ENCODE measurements around the gene RGSL1.
A peak's percentile ranks its signal among the peaks of the same experiment; 100 is the strongest.

The RGSL1 gene

DNA sequence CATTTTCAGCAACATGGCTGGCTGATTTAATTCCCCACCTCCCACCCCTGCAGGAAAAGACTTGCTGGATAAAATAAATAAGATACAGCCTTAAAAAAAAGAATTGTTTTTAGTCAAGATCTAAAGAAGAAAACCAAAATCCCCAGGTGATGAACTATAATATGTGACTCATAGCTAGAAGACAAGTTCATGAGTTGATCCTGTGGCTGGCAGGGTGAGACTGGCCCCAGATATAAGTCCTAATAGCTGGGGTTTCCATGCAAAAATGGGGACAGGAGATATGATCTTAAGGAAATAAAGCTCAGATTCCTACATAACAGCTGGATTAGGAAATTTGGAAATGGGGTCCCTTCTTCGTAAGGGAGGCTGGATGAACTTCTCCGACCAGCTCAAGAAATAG lies 21.9 kb upstream of the RGSL1 start:
- no peak overlapping the region for H3K27ac ChIP-seq (ENCODE audit: insufficient read depth in 1 of 2, low read depth in 1 of 2, low read length in 2 of 2, poor library complexity in 1 of 2, severe bottlenecking in 2 of 2)
- WGBS (ENCODE audit: insufficient coverage): no CpG with 5 or more reads among the region's 2 CpGs

DNA sequence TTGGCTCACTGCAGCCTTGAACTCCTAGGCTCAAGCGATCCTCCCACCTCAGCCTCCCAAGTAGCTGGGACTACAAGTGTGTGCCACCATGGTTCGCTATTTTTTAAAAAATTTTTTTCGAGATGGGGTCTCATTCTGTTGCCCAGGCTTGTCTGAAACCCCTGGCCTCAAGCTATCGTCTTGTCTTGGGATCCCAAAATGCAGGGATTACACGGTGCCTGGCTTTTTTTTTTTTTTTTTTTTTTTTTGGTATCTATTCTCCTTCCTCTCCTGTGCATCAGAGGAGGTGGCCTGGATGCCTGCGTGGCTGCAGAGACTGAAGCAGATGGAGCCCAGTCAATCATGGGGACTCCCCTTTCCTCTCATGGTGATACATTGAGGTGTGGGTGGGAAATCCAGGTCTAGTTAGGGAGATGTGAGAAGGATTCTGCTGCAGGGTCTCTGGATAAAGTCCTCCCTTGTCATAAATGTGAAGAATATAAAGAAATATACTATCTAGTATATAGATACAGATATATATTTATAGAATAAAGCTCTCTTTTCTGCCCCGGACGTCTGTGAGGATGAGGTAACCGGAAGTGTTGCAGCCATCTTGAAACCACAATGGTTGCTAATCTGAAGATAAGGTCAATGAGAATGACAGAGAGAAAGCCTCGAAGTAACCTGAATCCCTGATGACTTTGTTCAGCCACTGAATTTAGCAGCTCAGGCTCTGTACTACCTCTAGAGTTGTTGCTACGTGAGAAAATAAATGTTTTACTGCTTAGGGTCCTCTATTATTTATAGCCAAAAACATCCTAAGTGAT lies 19.5 kb upstream of the RGSL1 start:
- no peak overlapping the region for H3K4me3 ChIP-seq (ENCODE audit: control insufficient read depth in 1 of 7, extremely low read depth in 1 of 7, insufficient read depth in 4 of 7, low read depth in 2 of 7, low read length in 6 of 7)
- no peaks in the 10 kb centered on the region for H3K9me3 ChIP-seq (ENCODE audit: control extremely low read depth in 1 of 5, control insufficient read depth in 4 of 5, insufficient read depth in 2 of 5, low read depth in 1 of 5, low read length in 4 of 5)
- ChIA-PET CTCF (interaction anchor here (0.8 kb wide), 1 partner anchor 282 kb away, joined by 3 read pairs; no protein-coding TSS in a partner anchor), POLR2A (interaction anchor here (0.6 kb wide), 1 partner anchor 252 kb away, joined by 3 read pairs; no protein-coding TSS in a partner anchor)
- H3K27ac ChIP-seq (ENCODE audit: insufficient read depth in 1 of 2, low read depth in 1 of 2, low read length in 2 of 2, poor library complexity in 1 of 2, severe bottlenecking in 2 of 2): no peak overlapping the region
- H3K27me3 ChIP-seq (replicated peaks in 2 of 5; ENCODE audit: control insufficient read depth in 4 of 5, insufficient read depth in 5 of 5, low read length in 4 of 5): peaks cover 0 to 3% (median 0%) of the 10 kb centered on the region in 5 experiments
- H3K36me3 ChIP-seq (ENCODE audit: control insufficient read depth in 4 of 4, insufficient read depth in 4 of 4, low read length in 3 of 4): no peaks in the 10 kb centered on the region
- H3K4me1 ChIP-seq (ENCODE audit: control extremely low read depth in 1 of 4, control insufficient read depth in 4 of 4, insufficient read depth in 4 of 4, low read length in 3 of 4): peaks cover 0 to 3% (median under 1%) of the 10 kb centered on the region in 4 experiments
- peak; percentile 43 to 82 (median 69) for DNase-seq
- WGBS (ENCODE audit: insufficient coverage): 79% methylated on average over 4 of the region's 11 CpGs

More for the DNA sequence above, 21.9 kb upstream of the RGSL1 start:
- Histone ChIP-seq H3K36me3 (ENCODE audit: control insufficient read depth in 4 of 4, insufficient read depth in 4 of 4, low read length in 3 of 4) (no peaks in the 10 kb centered on the region), H3K9me3 (ENCODE audit: control extremely low read depth in 1 of 5, control insufficient read depth in 4 of 5, insufficient read depth in 2 of 5, low read depth in 1 of 5, low read length in 4 of 5) (no peaks in the 10 kb centered on the region), H3K27me3 (replicated peaks in 2 of 5; ENCODE audit: control insufficient read depth in 4 of 5, insufficient read depth in 5 of 5, low read length in 4 of 5) (peaks cover 0 to 5% (median 0%) of the 10 kb centered on the region in 5 experiments), H3K4me3 (ENCODE audit: control insufficient read depth in 1 of 7, extremely low read depth in 1 of 7, insufficient read depth in 4 of 7, low read depth in 2 of 7, low read length in 6 of 7) (no peak overlapping the region), H3K4me1 (ENCODE audit: control extremely low read depth in 1 of 4, control insufficient read depth in 4 of 4, insufficient read depth in 4 of 4, low read length in 3 of 4) (peaks cover 0 to 3% (median under 1%) of the 10 kb centered on the region in 4 experiments)
- POLR2A ChIA-PET: no interaction called here
- CTCF ChIA-PET: interaction anchor here (0.8 kb wide), 1 partner anchor 344 kb away, joined by 4 read pairs; no protein-coding TSS in a partner anchor
- DNase-seq: no peak

DNA sequence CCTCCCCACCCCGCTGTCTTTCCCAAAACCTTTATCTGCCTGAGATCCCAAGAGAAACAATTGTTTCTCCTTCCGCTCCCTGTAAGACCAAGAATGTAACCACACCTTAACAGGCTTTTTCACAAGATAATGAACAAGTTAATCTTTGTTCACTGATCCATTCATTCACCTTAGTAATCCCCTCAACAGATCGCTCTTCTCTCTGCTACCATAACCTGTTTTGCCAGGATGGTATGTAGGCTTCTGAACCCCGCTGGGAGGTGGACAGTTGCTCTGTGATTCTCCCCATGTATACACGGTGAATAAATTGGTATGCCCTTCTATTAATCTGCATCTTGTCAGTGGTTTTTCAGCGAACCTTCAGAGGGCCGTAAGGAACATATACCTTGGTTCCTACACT lies 18.7 kb upstream of the RGSL1 start:
- Histone ChIP-seq H3K27ac (ENCODE audit: insufficient read depth in 1 of 2, low read depth in 1 of 2, low read length in 2 of 2, poor library complexity in 1 of 2, severe bottlenecking in 2 of 2) (no peak overlapping the region), H3K4me3 (ENCODE audit: control insufficient read depth in 1 of 7, extremely low read depth in 1 of 7, insufficient read depth in 4 of 7, low read depth in 2 of 7, low read length in 6 of 7) (no peak overlapping the region), H3K4me1 (ENCODE audit: control extremely low read depth in 1 of 4, control insufficient read depth in 4 of 4, insufficient read depth in 4 of 4, low read length in 3 of 4) (peaks cover 0 to 3% (median under 1%) of the 10 kb centered on the region in 4 experiments), H3K9me3 (ENCODE audit: control extremely low read depth in 1 of 5, control insufficient read depth in 4 of 5, insufficient read depth in 2 of 5, low read depth in 1 of 5, low read length in 4 of 5) (no peaks in the 10 kb centered on the region), H3K36me3 (ENCODE audit: control insufficient read depth in 4 of 4, insufficient read depth in 4 of 4, low read length in 3 of 4) (no peaks in the 10 kb centered on the region), H3K27me3 (replicated peaks in 2 of 5; ENCODE audit: control insufficient read depth in 4 of 5, insufficient read depth in 5 of 5, low read length in 4 of 5) (peaks cover 0 to 3% (median 0%) of the 10 kb centered on the region in 5 experiments)
- ChIA-PET POLR2A (no interaction called here), CTCF (no interaction called here)
- WGBS (ENCODE audit: insufficient coverage): 100% methylated on average over 4 of the region's 7 CpGs
- DNase-seq: no peak

DNA sequence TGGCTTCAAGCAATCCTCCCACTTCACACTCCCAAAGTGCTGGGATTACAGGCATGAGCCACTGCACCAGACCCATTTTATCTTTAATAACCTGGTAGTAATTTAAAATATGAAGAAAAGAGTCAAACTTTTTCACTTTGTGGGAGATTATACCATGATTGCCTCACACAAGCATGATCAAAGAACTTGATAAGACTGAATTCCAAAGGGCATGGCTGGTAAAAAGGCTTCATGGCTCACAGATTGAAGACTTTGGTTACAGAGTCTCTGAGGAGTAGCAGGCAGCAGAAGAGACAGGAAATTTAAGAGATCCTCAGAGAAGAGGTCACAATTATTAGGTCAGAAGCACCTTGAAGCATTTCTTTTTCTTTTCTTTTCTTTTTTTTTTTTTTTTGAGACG lies 16.4 kb upstream of the RGSL1 start:
- H3K27me3 ChIP-seq (replicated peaks in 2 of 5; ENCODE audit: control insufficient read depth in 4 of 5, insufficient read depth in 5 of 5, low read length in 4 of 5): peaks cover 0 to 3% (median 2%) of the 10 kb centered on the region in 5 experiments
- peaks cover 0 to 5% (median 4%) of the 10 kb centered on the region in 5 experiments for H3K9me3 ChIP-seq (ENCODE audit: control extremely low read depth in 1 of 5, control insufficient read depth in 4 of 5, insufficient read depth in 2 of 5, low read depth in 1 of 5, low read length in 4 of 5)
- no peak overlapping the region for H3K4me3 ChIP-seq (ENCODE audit: control insufficient read depth in 1 of 7, extremely low read depth in 1 of 7, insufficient read depth in 4 of 7, low read depth in 2 of 7, low read length in 6 of 7)
- ChIA-PET CTCF (interaction anchor here (0.6 kb wide), 1 partner anchor 1663 kb away, joined by 3 read pairs; no protein-coding TSS in a partner anchor), POLR2A (no interaction called here)
- H3K36me3 ChIP-seq (ENCODE audit: control insufficient read depth in 4 of 4, insufficient read depth in 4 of 4, low read length in 3 of 4): no peaks in the 10 kb centered on the region
- DNase-seq: no peak
- peaks cover 0 to 3% (median under 1%) of the 10 kb centered on the region in 4 experiments for H3K4me1 ChIP-seq (ENCODE audit: control extremely low read depth in 1 of 4, control insufficient read depth in 4 of 4, insufficient read depth in 4 of 4, low read length in 3 of 4)
- WGBS (ENCODE audit: insufficient coverage): no CpG with 5 or more reads among the region's 1 CpG
- no peak overlapping the region for H3K27ac ChIP-seq (ENCODE audit: insufficient read depth in 1 of 2, low read depth in 1 of 2, low read length in 2 of 2, poor library complexity in 1 of 2, severe bottlenecking in 2 of 2)

DNA sequence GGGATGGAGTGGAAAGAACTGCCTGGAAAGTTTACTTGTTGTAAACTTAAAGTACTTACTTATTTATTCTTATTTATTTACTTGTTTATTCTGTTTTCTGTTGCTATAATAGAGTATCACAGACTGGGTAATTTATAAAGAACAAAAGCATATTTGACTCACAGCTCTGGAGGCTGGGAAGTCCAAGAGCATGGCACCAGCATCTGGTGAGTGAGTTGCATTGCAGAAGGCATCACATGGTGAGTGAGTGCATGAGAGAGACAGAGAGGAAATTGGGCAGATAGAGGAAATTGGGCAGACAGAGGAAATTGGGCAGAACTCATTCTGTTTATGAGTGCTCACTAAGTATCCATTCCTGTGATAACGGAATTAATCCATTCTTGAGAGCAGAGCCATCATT lies 11.6 kb upstream of the RGSL1 start:
- H3K27me3 ChIP-seq (replicated peaks in 2 of 5; ENCODE audit: control insufficient read depth in 4 of 5, insufficient read depth in 5 of 5, low read length in 4 of 5): peaks cover 0 to 3% (median 1%) of the 10 kb centered on the region in 5 experiments
- no peak overlapping the region for H3K27ac ChIP-seq (ENCODE audit: insufficient read depth in 1 of 2, low read depth in 1 of 2, low read length in 2 of 2, poor library complexity in 1 of 2, severe bottlenecking in 2 of 2)
- 100% methylated on average over 1 of the region's 1 CpG for WGBS (ENCODE audit: insufficient coverage)
- POLR2A ChIA-PET: no interaction called here
- no peak for DNase-seq
- no peaks in the 10 kb centered on the region for H3K36me3 ChIP-seq (ENCODE audit: control insufficient read depth in 4 of 4, insufficient read depth in 4 of 4, low read length in 3 of 4)
- H3K4me1 ChIP-seq (ENCODE audit: control extremely low read depth in 1 of 4, control insufficient read depth in 4 of 4, insufficient read depth in 4 of 4, low read length in 3 of 4): no peaks in the 10 kb centered on the region
- CTCF ChIA-PET: no interaction called here
- peaks cover 0 to 8% (median 4%) of the 10 kb centered on the region in 5 experiments for H3K9me3 ChIP-seq (ENCODE audit: control extremely low read depth in 1 of 5, control insufficient read depth in 4 of 5, insufficient read depth in 2 of 5, low read depth in 1 of 5, low read length in 4 of 5)
- no peak overlapping the region for H3K4me3 ChIP-seq (ENCODE audit: control insufficient read depth in 1 of 7, extremely low read depth in 1 of 7, insufficient read depth in 4 of 7, low read depth in 2 of 7, low read length in 6 of 7)

DNA sequence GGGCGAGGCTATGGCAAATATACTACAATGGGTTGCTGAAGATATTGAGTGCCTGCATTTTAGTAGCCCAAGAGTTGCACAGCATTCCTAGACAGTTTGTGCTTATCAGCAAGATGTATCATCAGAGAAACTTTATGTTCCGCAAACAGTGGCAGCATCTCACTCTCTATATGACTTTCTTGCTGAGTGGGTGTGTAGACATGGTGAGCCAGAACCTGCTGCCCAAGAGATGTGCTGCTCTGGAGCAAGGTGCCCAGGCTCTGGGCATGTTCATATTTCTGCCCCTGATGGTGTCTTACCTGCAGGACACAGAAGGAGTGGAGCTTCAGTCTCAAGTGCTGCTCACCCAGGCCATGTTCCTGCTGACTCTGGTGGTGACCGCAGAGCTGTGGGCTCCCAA lies 8.2 kb upstream of the RGSL1 start:
- no peak overlapping the region for H3K4me3 ChIP-seq (ENCODE audit: control insufficient read depth in 1 of 7, extremely low read depth in 1 of 7, insufficient read depth in 4 of 7, low read depth in 2 of 7, low read length in 6 of 7)
- ChIA-PET CTCF (no interaction called here), POLR2A (no interaction called here)
- no peak overlapping the region for H3K27ac ChIP-seq (ENCODE audit: insufficient read depth in 1 of 2, low read depth in 1 of 2, low read length in 2 of 2, poor library complexity in 1 of 2, severe bottlenecking in 2 of 2)
- DNase-seq: no peak
- peaks cover 0 to 8% (median 4%) of the 10 kb centered on the region in 5 experiments for H3K9me3 ChIP-seq (ENCODE audit: control extremely low read depth in 1 of 5, control insufficient read depth in 4 of 5, insufficient read depth in 2 of 5, low read depth in 1 of 5, low read length in 4 of 5)
- peaks cover 0 to 3% (median 1%) of the 10 kb centered on the region in 5 experiments for H3K27me3 ChIP-seq (replicated peaks in 2 of 5; ENCODE audit: control insufficient read depth in 4 of 5, insufficient read depth in 5 of 5, low read length in 4 of 5)
- WGBS (ENCODE audit: insufficient coverage): 90% methylated on average over 2 of the region's 3 CpGs
- no peaks in the 10 kb centered on the region for H3K36me3 ChIP-seq (ENCODE audit: control insufficient read depth in 4 of 4, insufficient read depth in 4 of 4, low read length in 3 of 4)
- no peaks in the 10 kb centered on the region for H3K4me1 ChIP-seq (ENCODE audit: control extremely low read depth in 1 of 4, control insufficient read depth in 4 of 4, insufficient read depth in 4 of 4, low read length in 3 of 4)

DNA sequence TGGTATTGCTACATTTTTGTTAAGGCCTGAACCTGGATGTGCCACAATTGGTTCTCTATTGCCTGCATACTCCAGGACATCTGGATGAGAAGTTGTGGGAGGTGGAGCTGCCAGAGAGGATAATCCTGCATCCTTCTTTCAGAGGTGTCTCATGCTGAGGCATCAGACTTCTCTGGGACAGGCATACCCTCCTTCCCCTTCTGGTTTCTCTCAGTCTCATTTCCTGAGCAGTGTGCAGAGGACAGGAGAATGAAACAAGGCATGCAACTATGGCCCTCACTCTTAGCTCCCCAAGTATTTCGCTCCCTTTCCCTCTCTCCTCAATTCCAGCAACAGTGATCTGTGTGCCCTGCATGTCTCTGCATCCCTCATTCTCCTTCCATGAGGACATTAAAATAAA lies 7.6 kb upstream of the RGSL1 start:
- no peaks in the 10 kb centered on the region for H3K27me3 ChIP-seq (replicated peaks in 2 of 5; ENCODE audit: control insufficient read depth in 4 of 5, insufficient read depth in 5 of 5, low read length in 4 of 5)
- H3K4me1 ChIP-seq (ENCODE audit: control extremely low read depth in 1 of 4, control insufficient read depth in 4 of 4, insufficient read depth in 4 of 4, low read length in 3 of 4): no peaks in the 10 kb centered on the region
- H3K4me3 ChIP-seq (ENCODE audit: control insufficient read depth in 1 of 7, extremely low read depth in 1 of 7, insufficient read depth in 4 of 7, low read depth in 2 of 7, low read length in 6 of 7): no peak overlapping the region
- 100% methylated on average over 1 of the region's 1 CpG for WGBS (ENCODE audit: insufficient coverage)
- no peaks in the 10 kb centered on the region for H3K36me3 ChIP-seq (ENCODE audit: control insufficient read depth in 4 of 4, insufficient read depth in 4 of 4, low read length in 3 of 4)
- ChIA-PET CTCF (interaction anchor here (1.2 kb wide), 1 partner anchor 345 kb away, joined by 3 read pairs; no protein-coding TSS in a partner anchor), POLR2A (no interaction called here)
- no peak for DNase-seq
- peaks cover 0 to 9% (median 4%) of the 10 kb centered on the region in 5 experiments for H3K9me3 ChIP-seq (ENCODE audit: control extremely low read depth in 1 of 5, control insufficient read depth in 4 of 5, insufficient read depth in 2 of 5, low read depth in 1 of 5, low read length in 4 of 5)
- no peak overlapping the region for H3K27ac ChIP-seq (ENCODE audit: insufficient read depth in 1 of 2, low read depth in 1 of 2, low read length in 2 of 2, poor library complexity in 1 of 2, severe bottlenecking in 2 of 2)
